Coronary artery (tissue), 2 donors: ENCODE results near the gene FAM200B.
A peak's percentile ranks its signal among the peaks of the same experiment; 100 is the strongest.

Experiments
- DNase-seq: peaks from one replicate; pipeline ENCODE4 v3.0.0-alpha.2; 2017; ENCODE audit warnings: low spot score
- H3K27ac ChIP-seq, 2 donors: fragments of 200-600 bp; sonication (generic); one replicate each; pipeline ENCODE4 v1.5.1; 2016 to 2019
- H3K4me3 ChIP-seq: fragments of 200-600 bp; sonication (generic); 2 replicates; pipeline ENCODE4 v1.5.1; 2016; ENCODE audit warnings: mild to moderate bottlenecking, moderate library complexity
- TF ChIP-seq, protein P1 (sequence below): fragments of 200-600 bp; sonication (generic); IDR thresholded peaks from one replicate; pipeline ENCODE4 v1.5.1; 2019; ENCODE audit warnings: antibody characterized with exemption

Gene FAM200B

DNA sequence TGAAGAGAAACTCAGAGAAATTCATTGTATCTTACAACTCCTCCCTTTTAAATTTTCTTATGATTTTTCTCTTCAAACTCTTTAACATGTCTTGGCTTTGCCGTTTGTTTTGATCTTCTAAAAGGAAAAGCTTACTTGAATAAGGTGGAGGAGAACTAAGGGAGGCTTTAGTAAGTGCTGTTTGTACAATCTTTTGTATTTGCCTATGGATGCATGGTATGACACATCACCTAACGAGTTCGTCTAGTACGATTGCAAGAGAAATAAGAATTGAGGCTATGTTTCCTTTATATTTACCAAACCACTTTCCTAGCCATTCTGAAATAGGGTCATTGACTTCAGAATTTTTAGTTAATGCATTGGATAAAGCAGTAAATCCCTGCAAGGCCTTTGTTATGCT lies 12.8 kb downstream of the FAM200B start:
- no peak overlapping the region for H3K4me3 ChIP-seq
- TF ChIP-seq, protein P1, sequence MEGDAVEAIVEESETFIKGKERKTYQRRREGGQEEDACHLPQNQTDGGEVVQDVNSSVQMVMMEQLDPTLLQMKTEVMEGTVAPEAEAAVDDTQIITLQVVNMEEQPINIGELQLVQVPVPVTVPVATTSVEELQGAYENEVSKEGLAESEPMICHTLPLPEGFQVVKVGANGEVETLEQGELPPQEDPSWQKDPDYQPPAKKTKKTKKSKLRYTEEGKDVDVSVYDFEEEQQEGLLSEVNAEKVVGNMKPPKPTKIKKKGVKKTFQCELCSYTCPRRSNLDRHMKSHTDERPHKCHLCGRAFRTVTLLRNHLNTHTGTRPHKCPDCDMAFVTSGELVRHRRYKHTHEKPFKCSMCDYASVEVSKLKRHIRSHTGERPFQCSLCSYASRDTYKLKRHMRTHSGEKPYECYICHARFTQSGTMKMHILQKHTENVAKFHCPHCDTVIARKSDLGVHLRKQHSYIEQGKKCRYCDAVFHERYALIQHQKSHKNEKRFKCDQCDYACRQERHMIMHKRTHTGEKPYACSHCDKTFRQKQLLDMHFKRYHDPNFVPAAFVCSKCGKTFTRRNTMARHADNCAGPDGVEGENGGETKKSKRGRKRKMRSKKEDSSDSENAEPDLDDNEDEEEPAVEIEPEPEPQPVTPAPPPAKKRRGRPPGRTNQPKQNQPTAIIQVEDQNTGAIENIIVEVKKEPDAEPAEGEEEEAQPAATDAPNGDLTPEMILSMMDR: no peak

DNA sequence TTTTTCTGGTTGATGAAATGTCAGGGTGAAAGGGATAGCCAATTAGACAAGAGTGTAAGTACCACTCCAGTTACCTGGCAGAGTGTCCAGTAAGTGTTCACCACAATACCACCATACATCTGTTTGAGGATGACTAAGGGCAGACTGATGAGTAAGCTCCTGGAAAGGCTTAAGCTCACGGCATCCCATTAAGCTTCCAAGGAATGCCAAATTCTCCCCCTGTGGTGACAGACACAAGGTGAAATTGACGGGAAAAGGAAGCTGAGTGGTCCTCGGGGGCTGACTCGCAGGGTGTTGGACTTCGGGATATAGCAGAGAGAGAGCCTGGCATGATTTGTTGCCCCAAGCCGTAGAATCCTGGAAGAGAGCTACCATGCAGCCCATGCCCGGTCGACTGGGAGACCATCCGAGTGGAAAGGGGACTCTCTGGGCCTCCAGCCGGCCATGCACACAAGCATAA lies 13.6 kb downstream of the FAM200B start:
- no peak overlapping the region for H3K4me3 ChIP-seq
- DNase-seq: no peak
- no peak overlapping the region for H3K27ac ChIP-seq
- TF ChIP-seq, protein P1: no peak

More for the DNA sequence above, 12.8 kb downstream of the FAM200B start:
- no peak for DNase-seq
- no peak overlapping the region for H3K27ac ChIP-seq

DNA sequence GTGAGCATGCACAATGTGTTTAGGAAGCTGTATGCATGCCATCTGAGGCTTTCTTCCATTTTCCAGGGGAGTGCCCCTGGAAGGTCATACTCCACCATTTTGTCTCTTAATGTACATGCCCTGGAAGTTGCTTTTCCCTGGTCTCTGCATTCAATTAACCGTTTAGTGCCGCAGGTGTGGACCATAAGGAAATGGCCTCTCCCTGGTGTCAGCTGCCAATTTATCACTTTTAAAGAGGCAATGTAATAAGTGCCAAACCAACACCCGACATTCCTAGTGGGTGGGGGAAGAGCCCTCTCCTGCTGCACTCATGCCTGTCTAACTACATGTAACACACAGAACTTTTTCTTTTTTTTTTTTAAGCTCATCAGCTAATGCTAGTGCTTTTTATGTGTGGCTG lies 14.1 kb downstream of the FAM200B start:
- no peak for DNase-seq
- TF ChIP-seq, protein P1: no peak
- no peak overlapping the region for H3K27ac ChIP-seq
- no peak overlapping the region for H3K4me3 ChIP-seq

DNA sequence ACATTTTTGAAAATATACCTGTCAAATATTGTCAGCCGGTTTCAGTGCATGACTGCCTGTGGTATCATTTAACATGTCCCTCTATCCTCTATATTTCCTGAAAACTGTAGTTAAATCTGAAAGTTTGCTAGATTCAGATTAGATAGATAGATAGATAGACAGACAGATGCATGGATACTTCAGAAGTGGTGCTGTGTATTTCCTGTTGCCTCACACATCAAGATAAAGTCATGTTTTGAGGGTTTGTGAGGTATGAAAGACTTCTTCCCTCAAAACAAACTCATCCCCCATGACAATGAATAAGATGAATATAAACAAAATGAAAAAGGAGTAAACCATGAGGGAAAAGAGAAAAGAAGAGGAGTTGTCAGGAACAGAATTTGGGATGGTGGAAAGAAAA lies 15.2 kb downstream of the FAM200B start:
- H3K27ac ChIP-seq: no peak overlapping the region
- DNase-seq: no peak
- TF ChIP-seq, protein P1: no peak
- no peak overlapping the region for H3K4me3 ChIP-seq

DNA sequence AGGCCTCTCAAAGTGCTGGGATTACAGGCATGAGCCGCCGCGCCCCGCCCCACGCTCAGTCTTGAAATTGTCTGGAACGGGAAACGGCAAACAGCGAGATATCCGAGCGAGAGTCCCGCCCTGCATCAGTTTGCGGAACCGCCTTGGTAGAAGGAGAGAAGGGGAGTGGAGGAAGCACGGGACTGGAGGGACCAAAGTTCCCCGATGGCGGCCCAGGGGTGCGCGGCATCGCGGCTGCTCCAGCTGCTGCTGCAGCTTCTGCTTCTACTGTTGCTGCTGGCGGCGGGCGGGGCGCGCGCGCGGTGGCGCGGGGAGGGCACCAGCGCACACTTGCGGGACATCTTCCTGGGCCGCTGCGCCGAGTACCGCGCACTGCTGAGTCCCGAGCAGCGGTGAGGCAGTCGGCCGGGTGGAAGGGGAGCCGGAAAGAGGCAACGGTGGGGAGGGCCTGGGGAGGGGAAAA lies 21.3 kb downstream of the FAM200B start, which contains the start of gene BST1:
Gene BST1, plus strand, starts transcription at position 125 of the 463 bp plus-strand sequence. Its CDS starts 80 bp downstream, at position 205.
- peak; percentile 82 for DNase-seq
- Histone ChIP-seq H3K4me3 (peak within 1 kb of the TSS; percentile 82), H3K27ac (peak within 1 kb of the TSS; percentile 5 to 65)
- TF ChIP-seq, protein P1: no peak

DNA sequence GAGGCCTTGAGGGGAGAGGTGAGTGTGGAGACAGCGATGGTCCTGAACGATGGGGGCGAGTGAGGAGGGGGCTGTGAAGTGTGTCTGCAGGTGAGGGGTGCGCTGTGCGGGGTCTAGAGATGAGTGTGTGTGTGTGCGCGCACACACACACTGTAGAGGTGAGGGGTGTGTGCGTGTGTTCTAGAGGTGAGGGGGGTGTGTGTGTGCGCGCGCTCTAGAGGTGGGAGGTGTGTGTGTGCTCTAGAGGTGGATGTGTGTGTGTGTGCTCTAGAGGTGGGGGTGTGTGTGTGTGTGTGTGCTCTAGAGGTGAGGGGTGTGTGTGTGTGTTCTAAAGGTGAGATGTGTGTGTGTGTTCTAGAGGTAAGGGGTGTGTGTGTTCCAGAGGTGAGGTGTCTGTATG lies 21.8 kb downstream of the FAM200B start:
- no peak for DNase-seq
- H3K4me3 ChIP-seq: peak overlapping the region; percentile 82
- peak overlapping the region in 1 of 2 donors; percentile 65 for H3K27ac ChIP-seq
- TF ChIP-seq, protein P1: no peak

DNA sequence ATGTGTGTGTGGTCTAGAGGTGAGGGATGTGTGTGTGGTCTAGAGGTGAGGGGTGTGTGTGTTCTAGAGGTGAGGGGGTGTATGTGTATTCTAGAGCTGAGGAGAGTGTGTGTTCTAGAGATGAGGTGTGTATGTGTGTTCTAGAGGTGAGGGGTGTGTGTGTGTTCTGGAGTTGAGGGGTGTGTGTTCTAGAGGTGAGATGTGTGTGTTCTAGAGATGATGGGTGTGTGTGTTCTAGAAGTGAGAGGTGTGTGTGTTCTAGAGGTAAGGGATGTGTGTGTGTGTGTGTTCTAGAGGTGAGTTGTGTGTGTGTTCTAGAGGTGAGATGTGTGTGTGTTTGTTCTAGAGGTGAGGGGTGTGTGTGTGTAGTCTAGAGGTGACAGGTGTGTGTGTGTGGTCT lies 22.5 kb downstream of the FAM200B start:
- TF ChIP-seq, protein P1: no peak
- Histone ChIP-seq H3K27ac (peak overlapping the region in 1 of 2 donors; percentile 65), H3K4me3 (no peak overlapping the region)
- DNase-seq: no peak
